ENCODE measurements around the gene EWSR1.
"Not testable (repeated sequence)": the region's sequence is repeated elsewhere in the genome, so short reads cannot be mapped to it uniquely, and the experiment has no call there.

Gene EWSR1

GRCh38 chr22:29341056-29341848 lies 73.2 kb downstream of the EWSR1 start:
- DNase-seq, result no peak

- no peak for DNase-seq
Observed at GRCh38 chr22:29341849-29342127, 73.7 kb downstream of the EWSR1 start.

GRCh38 chr22:29342177-29342576 lies 74.1 kb downstream of the EWSR1 start:
- no peak for DNase-seq

- DNase-seq, result no peak
Observed at GRCh38 chr22:29342577-29343312, 74.7 kb downstream of the EWSR1 start.

DNA sequence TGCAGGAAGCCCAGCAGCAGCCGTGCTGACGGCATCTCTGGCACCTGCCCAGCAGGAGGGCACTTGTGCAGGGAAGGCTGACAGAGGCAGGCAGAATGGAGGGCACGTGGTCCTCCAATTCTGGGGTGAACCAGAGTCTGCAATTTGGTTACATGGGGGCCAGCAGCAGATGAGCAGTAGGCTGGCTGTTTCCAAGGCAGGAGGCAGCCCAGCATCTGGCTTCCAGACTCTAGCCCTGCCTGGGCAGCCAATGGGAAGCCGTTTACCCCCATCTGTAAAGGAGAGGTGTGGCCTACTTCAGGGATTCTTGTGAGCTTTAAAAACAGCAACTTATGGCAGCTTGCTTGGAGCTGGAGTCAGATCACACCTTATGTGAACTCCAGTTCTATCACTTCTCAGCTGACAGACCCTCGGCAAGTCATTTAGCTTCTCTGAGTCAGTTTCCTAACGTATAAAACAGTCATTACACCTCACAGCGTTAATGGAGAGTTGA lies 75.3 kb downstream of the EWSR1 start:
- DNase-seq, result no peak

- DNase-seq, result no peak
Observed at GRCh38 chr22:29344137-29344536, 76.1 kb downstream of the EWSR1 start.

DNA sequence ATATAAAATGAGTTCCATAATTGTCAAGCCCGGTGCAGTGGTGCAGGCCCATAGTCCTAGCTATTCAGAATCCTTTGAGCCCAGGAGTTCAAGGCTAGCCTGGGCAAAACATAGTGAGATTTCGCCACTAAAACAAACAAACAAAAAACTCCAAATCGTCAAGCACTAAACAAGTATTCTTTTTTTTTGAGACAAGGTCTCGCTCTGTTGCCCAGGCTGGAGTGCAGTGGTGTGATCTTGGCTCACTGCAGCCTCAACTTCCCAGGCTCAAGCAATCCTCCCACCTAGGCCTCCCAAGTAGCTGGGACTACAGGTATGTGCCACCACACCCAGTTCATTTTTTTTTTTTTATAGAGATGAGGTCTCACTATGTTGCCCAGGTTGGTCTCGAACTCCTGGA lies 76.8 kb downstream of the EWSR1 start:
- DNase-seq, result not testable (repeated sequence)

DNA sequence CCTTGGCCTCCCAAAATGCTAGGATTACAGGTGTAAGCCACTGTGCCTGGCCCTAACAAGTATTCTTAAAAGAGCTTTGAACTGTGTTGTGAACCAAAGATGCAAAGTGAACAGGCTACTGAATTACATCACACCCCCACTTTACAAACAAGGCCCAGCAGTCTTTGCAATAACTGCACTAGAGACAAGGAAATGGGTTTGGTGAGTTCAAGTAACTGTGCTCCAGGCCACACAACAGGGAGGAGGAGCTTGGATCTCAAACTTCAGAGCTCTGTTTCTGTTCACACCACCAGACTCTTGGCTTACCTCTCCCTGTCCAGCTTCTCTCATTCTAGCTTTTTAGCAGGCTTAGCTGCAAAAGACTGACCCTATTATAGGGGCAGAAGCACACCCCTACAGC lies 77.9 kb downstream of the EWSR1 start:
- no peak for DNase-seq

DNA sequence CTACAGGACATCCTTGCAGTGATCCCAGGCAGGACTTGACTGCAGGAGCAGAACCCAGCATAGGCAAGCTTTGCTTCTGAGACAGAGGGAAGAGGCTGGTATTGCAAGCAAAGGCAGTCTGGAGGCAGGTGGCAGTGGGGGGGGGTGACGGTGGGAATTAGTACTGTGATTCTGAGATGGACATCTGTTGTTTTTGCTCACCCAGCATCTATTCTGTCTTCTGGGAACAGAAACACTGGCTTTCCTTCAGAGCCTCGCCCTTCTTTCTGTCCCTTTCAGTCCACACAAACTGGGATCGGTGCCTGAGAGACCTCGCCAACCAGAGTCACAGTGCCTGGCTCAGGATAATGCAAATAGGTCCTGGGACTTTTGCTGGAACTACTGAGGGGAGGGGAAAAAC lies 78.6 kb downstream of the EWSR1 start:
- no peak for DNase-seq

DNA sequence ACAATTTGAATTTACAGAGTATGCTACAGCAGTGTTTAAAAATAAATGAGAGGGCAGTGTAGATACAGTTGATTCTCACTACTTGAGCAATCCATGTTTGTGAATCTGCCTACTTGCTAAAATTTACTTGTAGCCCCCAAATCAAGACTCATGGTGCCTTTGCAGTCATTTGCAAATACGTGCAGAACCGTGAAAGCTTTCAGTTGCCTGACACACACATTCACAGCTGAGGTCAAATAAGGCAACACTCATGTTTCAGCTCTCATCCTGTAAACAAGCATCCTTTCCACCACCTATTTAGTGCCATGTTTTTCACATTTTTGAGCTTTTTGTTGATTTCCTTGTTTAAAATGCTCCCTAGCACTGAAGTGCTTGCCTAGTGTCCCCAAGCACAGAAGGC lies 80.0 kb downstream of the EWSR1 start:
- DNase-seq, result no peak

DNA sequence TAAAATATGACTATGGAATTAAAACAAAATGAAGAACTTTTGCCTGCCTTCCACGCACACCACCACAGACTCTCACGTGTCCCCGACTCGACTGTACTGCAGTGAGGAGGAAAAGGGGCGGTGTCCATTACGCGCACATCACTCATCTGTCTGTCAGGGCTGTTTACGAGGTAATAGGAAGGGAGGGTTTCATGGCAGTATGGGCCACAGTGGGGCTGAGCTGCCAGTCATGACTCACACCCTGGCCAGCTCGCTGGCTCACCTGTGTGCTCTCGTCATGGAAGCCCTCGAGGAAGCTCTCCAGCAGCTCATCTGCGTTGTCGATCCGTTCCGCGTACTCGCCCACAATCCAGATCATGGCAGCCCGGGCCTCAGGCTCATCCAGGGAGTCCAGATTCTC lies 80.9 kb downstream of the EWSR1 start:
- DNase-seq, result no peak
